Measurements from ENCODE around the gene CEP112.
"Not testable (repeated sequence)": the region's sequence is repeated elsewhere in the genome, so short reads cannot be mapped to it uniquely, and the experiment has no call there.

Gene CEP112

GRCh38 chr17:65707780-65708179 is 484.2 kb downstream of the CEP112 start:
- DNase-seq: no peak

- no peak for DNase-seq
Measured at GRCh38 chr17:65704731-65705130, 487.2 kb downstream of the CEP112 start.

GRCh38 chr17:65703891-65704290 is 488.0 kb downstream of the CEP112 start:
- DNase-seq: no peak

- DNase-seq: no peak
Measured at GRCh38 chr17:65699459-65699858, 492.5 kb downstream of the CEP112 start.

GRCh38 chr17:65698381-65699061 is 493.4 kb downstream of the CEP112 start:
- no peak for DNase-seq

GRCh38 chr17:65697661-65698060 is 494.3 kb downstream of the CEP112 start:
- no peak for DNase-seq

- DNase-seq: no peak
Measured at GRCh38 chr17:65696739-65697394, 495.1 kb downstream of the CEP112 start.

- no peak for DNase-seq
Measured at GRCh38 chr17:65694601-65695000, 497.3 kb downstream of the CEP112 start.

- peak; percentile 21 for DNase-seq
Measured at GRCh38 chr17:65690626-65691310, 501.2 kb downstream of the CEP112 start.

GRCh38 chr17:65688307-65688706 is 503.6 kb downstream of the CEP112 start:
- DNase-seq: peak; percentile 22

GRCh38 chr17:65685110-65685509 is 506.8 kb downstream of the CEP112 start:
- DNase-seq: no peak

GRCh38 chr17:65684631-65685030 is 507.3 kb downstream of the CEP112 start:
- no peak for DNase-seq

- DNase-seq: no peak
Measured at GRCh38 chr17:65683428-65683827, 508.5 kb downstream of the CEP112 start.

- DNase-seq: not testable (repeated sequence)
Measured at GRCh38 chr17:65681763-65682162, 510.2 kb downstream of the CEP112 start.

GRCh38 chr17:65679165-65679845 is 512.6 kb downstream of the CEP112 start:
- DNase-seq: no peak

GRCh38 chr17:65678546-65678945 is 513.4 kb downstream of the CEP112 start:
- DNase-seq: no peak

GRCh38 chr17:65677932-65678331 is 514.0 kb downstream of the CEP112 start:
- DNase-seq: no peak

GRCh38 chr17:65674246-65675045 is 517.5 kb downstream of the CEP112 start:
- DNase-seq: no peak

- peak; percentile 43 for DNase-seq
Measured at GRCh38 chr17:65670667-65671371, 521.1 kb downstream of the CEP112 start.

GRCh38 chr17:65668211-65668610 is 523.7 kb downstream of the CEP112 start:
- no peak for DNase-seq

GRCh38 chr17:65667656-65668055 is 524.3 kb downstream of the CEP112 start:
- DNase-seq: no peak

- DNase-seq: no peak
Measured at GRCh38 chr17:65666876-65667321, 525.0 kb downstream of the CEP112 start.

All from NCI-H2029 (cell line).